Large intestine (tissue), 3 donors: ENCODE results near the gene GALNT8. TPM values are rescaled to one million over a fixed set of nuclear protein-coding genes. Genes with fewer than 3 reads are reported as not detected.
"Not testable (repeated sequence)": the region's sequence is repeated elsewhere in the genome, so short reads cannot be mapped to it uniquely, and the experiment has no call there.

Experiments
- DNase-seq, 2 donors: peaks; one replicate each; pipeline versions ENCODE4 v3.0.0 to v3.0.0-alpha.2; 2013
- H3K27ac ChIP-seq: one replicate; pipeline ENCODE4 v1.5.1; 2013; ENCODE audit warnings: low read length
- H3K27me3 ChIP-seq: 2 replicates; pipeline ENCODE4 v1.6.1; 2013; ENCODE audit warnings: low read length; ENCODE audit not compliant: control insufficient read depth, insufficient read depth
- H3K36me3 ChIP-seq: 2 replicates; pipeline ENCODE4 v1.6.1; 2013; ENCODE audit warnings: low read length; ENCODE audit not compliant: control insufficient read depth, insufficient read depth
- H3K4me1 ChIP-seq: one replicate; pipeline ENCODE4 v1.6.1; 2013; ENCODE audit warnings: low read length; ENCODE audit not compliant: control insufficient read depth, insufficient read depth
- H3K4me3 ChIP-seq: one replicate; pipeline ENCODE4 v1.5.1; 2013; ENCODE audit warnings: low read length
- H3K9me3 ChIP-seq: one replicate; pipeline ENCODE4 v1.6.1; 2013; ENCODE audit warnings: mild to moderate bottlenecking, low read depth, low read length, moderate library complexity; ENCODE audit not compliant: control insufficient read depth
- WGBS: methylation state at CpG from one replicate; pipeline ENCODE4 v1.1.5; 2013; ENCODE audit warnings: low lambda C conversion rate; ENCODE audit not compliant: insufficient coverage; 5-methylcytosine and 5-hydroxymethylcytosine counted together
- polyA plus RNA-seq: library from polyadenylated mRNA; unstranded; fragments of 120-200 nt; gene quantifications from one replicate; pipeline ENCODE4 v1.2.1, GENCODE V29; 2013

GALNT8 gene
- polyA plus RNA-seq, 1 donor = 19.5 TPM

- Histone ChIP-seq H3K36me3 (no peaks in the 10 kb centered on the region), H3K9me3 (no peaks in the 10 kb centered on the region), H3K4me1 (no peaks in the 10 kb centered on the region), H3K27me3 (no peaks in the 10 kb centered on the region), H3K27ac (no peak overlapping the region), H3K4me3 (no peak overlapping the region)
- no peak for DNase-seq
- WGBS = 83% methylated on average over 2 of the region's 2 CpGs
Observed at GRCh38 chr12:4707306-4707705, 12.9 kb upstream of the GALNT8 start.

GRCh38 chr12:4710113-4710512 lies 10.1 kb upstream of the GALNT8 start:
- H3K4me1 ChIP-seq = no peaks in the 10 kb centered on the region
- H3K9me3 ChIP-seq = no peaks in the 10 kb centered on the region
- DNase-seq = no peak
- no peak overlapping the region for H3K4me3 ChIP-seq
- WGBS = 60% methylated on average over 1 of the region's 1 CpG
- H3K36me3 ChIP-seq = no peaks in the 10 kb centered on the region
- no peak overlapping the region for H3K27ac ChIP-seq
- H3K27me3 ChIP-seq = no peaks in the 10 kb centered on the region

GRCh38 chr12:4714879-4715278 lies 5.3 kb upstream of the GALNT8 start:
- no peak for DNase-seq
- no CpG with 5 or more reads among the region's 6 CpGs for WGBS
- Histone ChIP-seq H3K4me1 (peaks cover 9% of the 10 kb centered on the region), H3K36me3 (no peaks in the 10 kb centered on the region), H3K4me3 (no peak overlapping the region), H3K9me3 (no peaks in the 10 kb centered on the region), H3K27me3 (no peaks in the 10 kb centered on the region), H3K27ac (no peak overlapping the region)

- Histone ChIP-seq H3K9me3 (no peaks in the 10 kb centered on the region), H3K27ac (no peak overlapping the region), H3K4me1 (peaks cover 18% of the 10 kb centered on the region), H3K4me3 (no peak overlapping the region), H3K36me3 (no peaks in the 10 kb centered on the region), H3K27me3 (no peaks in the 10 kb centered on the region)
- WGBS = no CpG with 5 or more reads among the region's 1 CpG
- no peak for DNase-seq
Observed at GRCh38 chr12:4717806-4718205, 2.4 kb upstream of the GALNT8 start.

GRCh38 chr12:4720637-4720995 lies 416 bp downstream of the GALNT8 start:
- no peaks in the 10 kb centered on the region for H3K36me3 ChIP-seq

GRCh38 chr12:4721587-4721986 lies 1.4 kb downstream of the GALNT8 start:
- H3K9me3 ChIP-seq, H3K27me3 ChIP-seq, H3K27ac ChIP-seq, H3K4me3 ChIP-seq, DNase-seq, H3K36me3 ChIP-seq: not testable (repeated sequence)
- H3K4me1 ChIP-seq = peaks cover 18% of the 10 kb centered on the region
- no CpG with 5 or more reads among the region's 11 CpGs for WGBS

More at GRCh38 chr12:4720637-4720995, 416 bp downstream of the GALNT8 start:
- peaks cover 18% of the 10 kb centered on the region for H3K4me1 ChIP-seq
- peak; percentile 19 to 68 for DNase-seq
- peak overlapping the region; percentile 73 for H3K27ac ChIP-seq
- H3K9me3 ChIP-seq = no peaks in the 10 kb centered on the region
- peak overlapping the region; percentile 1 for H3K4me3 ChIP-seq
- no peaks in the 10 kb centered on the region for H3K27me3 ChIP-seq
- no CpG with 5 or more reads among the region's 4 CpGs for WGBS

GRCh38 chr12:4723226-4723625 lies 3.0 kb downstream of the GALNT8 start:
- no peak overlapping the region for H3K4me3 ChIP-seq
- H3K27me3 ChIP-seq = no peaks in the 10 kb centered on the region
- no peaks in the 10 kb centered on the region for H3K36me3 ChIP-seq
- H3K9me3 ChIP-seq = no peaks in the 10 kb centered on the region
- peaks cover 18% of the 10 kb centered on the region for H3K4me1 ChIP-seq
- DNase-seq = no peak
- WGBS = no CpG with 5 or more reads among the region's 3 CpGs
- no peak overlapping the region for H3K27ac ChIP-seq

GRCh38 chr12:4725057-4725456 lies 4.9 kb downstream of the GALNT8 start:
- H3K4me1 ChIP-seq = peaks cover 8% of the 10 kb centered on the region
- H3K4me3 ChIP-seq = no peak overlapping the region
- H3K27ac ChIP-seq = no peak overlapping the region
- WGBS = no CpG with 5 or more reads among the region's 3 CpGs
- no peaks in the 10 kb centered on the region for H3K27me3 ChIP-seq
- no peaks in the 10 kb centered on the region for H3K9me3 ChIP-seq
- DNase-seq = no peak
- no peaks in the 10 kb centered on the region for H3K36me3 ChIP-seq

GRCh38 chr12:4734625-4735340 lies 14.6 kb downstream of the GALNT8 start:
- 100% methylated on average over 1 of the region's 4 CpGs for WGBS
- Histone ChIP-seq H3K27ac (no peak overlapping the region), H3K36me3 (no peaks in the 10 kb centered on the region), H3K4me1 (no peaks in the 10 kb centered on the region), H3K4me3 (no peak overlapping the region), H3K27me3 (no peaks in the 10 kb centered on the region), H3K9me3 (no peaks in the 10 kb centered on the region)
- no peak for DNase-seq

GRCh38 chr12:4736091-4736490 lies 15.9 kb downstream of the GALNT8 start:
- H3K27ac ChIP-seq = no peak overlapping the region
- no peak for DNase-seq

GRCh38 chr12:4738541-4738940 lies 18.3 kb downstream of the GALNT8 start:
- Histone ChIP-seq H3K27ac (no peak overlapping the region), H3K27me3 (no peaks in the 10 kb centered on the region), H3K9me3 (no peaks in the 10 kb centered on the region), H3K4me1 (no peaks in the 10 kb centered on the region), H3K36me3 (no peaks in the 10 kb centered on the region), H3K4me3 (no peak overlapping the region)
- WGBS = 96% methylated on average over 3 of the region's 4 CpGs
- no peak for DNase-seq

More at GRCh38 chr12:4736091-4736490, 15.9 kb downstream of the GALNT8 start:
- WGBS = 100% methylated on average over 1 of the region's 1 CpG
- Histone ChIP-seq H3K9me3 (no peaks in the 10 kb centered on the region), H3K27me3 (no peaks in the 10 kb centered on the region), H3K4me1 (no peaks in the 10 kb centered on the region), H3K4me3 (no peak overlapping the region), H3K36me3 (no peaks in the 10 kb centered on the region)
